Raji (cell line): Measurements from ENCODE around the gene CTSW.

Experiments used
- POLR2A ChIP-seq: IDR thresholded peaks from 2 replicates; pipeline ENCODE4 v1.6.1; 2011; ENCODE audit warnings: low read depth, low read length, control low read depth; ENCODE audit not compliant: insufficient read depth

Gene CTSW

GRCh38 chr11:65861533-65862183 is 18.0 kb upstream of the CTSW start:
- no peak for TF ChIP-seq POLR2A

- TF ChIP-seq POLR2A = no peak
Observed at GRCh38 chr11:65862191-65862735, 17.4 kb upstream of the CTSW start.

DNA sequence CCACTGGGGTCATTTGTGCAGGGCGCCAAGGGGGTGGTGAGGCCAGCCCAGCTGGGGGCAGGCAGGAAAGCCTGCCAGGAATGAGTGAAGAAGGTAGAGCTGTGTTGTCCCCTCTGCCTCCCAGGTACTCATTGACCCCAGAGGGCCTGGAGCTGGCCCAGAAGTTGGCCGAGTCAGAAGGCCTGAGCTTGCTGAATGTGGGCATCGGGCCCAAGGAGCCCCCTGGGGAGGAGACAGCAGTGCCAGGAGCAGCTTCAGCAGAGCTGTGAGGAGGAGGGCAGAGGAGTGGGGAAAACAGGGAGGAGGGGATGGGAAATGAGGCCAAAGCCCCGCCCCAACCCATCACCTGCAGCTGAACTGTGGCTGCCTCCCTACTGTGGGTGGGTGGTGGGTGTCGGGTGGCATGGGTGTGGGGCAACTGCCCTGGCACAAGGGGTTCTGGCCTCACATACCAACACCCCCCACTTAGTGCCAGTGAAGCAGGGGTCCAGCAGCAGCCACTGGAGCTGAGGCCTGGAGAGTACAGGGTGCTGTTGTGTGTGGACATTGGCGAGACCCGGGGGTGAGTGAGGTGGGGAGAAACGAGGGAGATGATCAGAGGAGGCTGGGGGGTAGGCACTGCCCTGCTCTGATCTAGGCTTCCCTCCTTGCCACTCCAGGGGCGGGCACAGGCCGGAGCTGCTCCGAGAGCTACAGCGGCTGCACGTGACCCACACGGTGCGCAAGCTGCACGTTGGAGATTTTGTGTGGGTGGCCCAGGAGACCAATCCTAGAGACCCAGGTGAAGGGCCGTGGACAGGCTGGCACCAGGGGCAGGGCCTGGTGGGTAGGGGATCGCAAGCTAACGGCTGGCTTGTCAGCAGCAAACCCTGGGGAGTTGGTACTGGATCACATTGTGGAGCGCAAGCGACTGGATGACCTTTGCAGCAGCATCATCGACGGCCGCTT is 16.4 kb upstream of the CTSW start:
- no peak for TF ChIP-seq POLR2A

DNA sequence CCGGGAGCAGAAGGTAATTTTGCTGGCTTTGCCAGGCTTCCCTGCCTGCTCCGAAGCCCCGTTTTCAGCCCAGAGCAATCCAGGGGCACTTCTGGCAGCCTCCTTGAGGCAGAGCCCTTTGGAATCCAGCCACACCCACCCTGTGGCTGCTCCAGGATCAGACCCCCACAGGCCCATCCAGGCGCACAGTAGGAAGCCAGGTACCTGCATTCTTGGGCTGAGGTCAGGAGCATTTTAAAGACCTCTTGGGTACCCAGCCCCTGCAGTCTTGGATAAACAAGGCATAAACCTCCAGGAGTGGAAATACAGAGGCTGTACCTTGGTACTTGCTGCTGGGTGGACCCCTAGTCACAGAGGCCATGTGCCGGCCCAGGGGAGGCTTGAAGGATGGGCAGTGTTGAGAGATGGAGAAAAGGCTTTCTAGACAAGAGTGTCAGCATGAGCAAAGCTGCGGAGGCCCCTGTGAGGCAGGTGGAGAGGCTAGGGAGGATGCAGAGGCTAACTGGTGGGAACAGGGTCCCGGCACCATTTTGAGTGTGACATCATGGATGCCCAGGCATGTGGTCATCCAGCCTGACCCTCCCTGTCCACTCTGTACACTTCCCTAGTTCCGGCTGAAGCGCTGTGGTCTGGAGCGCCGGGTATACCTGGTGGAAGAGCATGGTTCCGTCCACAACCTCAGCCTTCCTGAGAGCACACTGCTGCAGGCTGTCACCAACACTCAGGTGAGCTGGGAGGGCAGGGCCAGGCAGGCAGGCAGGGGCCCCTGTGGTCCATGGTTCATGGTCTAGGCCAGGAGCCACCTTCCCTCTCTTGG is 15.5 kb upstream of the CTSW start:
- no peak for TF ChIP-seq POLR2A

- TF ChIP-seq POLR2A = no peak
Observed at GRCh38 chr11:65864706-65865471, 14.7 kb upstream of the CTSW start.

- TF ChIP-seq POLR2A = no peak
Observed at GRCh38 chr11:65865550-65866172, 14.0 kb upstream of the CTSW start.

GRCh38 chr11:65866509-65867283 is 12.9 kb upstream of the CTSW start:
- TF ChIP-seq POLR2A = 0 out of 2 replicates have a peak, but pooled peaks have one; percentile 3

- no peak for TF ChIP-seq POLR2A
Observed at GRCh38 chr11:65867284-65868071, 12.2 kb upstream of the CTSW start.

GRCh38 chr11:65868076-65868667 is 11.5 kb upstream of the CTSW start:
- 0 out of 2 replicates have a peak, but pooled peaks have one; percentile 9 for TF ChIP-seq POLR2A

- no peak for TF ChIP-seq POLR2A
Observed at GRCh38 chr11:65868907-65869306, 10.7 kb upstream of the CTSW start.

- no peak for TF ChIP-seq POLR2A
Observed at GRCh38 chr11:65869643-65870306, 9.9 kb upstream of the CTSW start.

- no peak for TF ChIP-seq POLR2A
Observed at GRCh38 chr11:65870307-65870658, 9.4 kb upstream of the CTSW start.
